IPS-18c (cell line): ENCODE data around the gene GABRQ.
"Not testable (repeated sequence)": the region's sequence is repeated elsewhere in the genome, so short reads cannot be mapped to it uniquely, and the experiment has no call there.

ENCODE experiments used
- H3K4me3 ChIP-seq: 2 replicates; pipeline ENCODE4 v1.7.0; 2013; ENCODE audit warnings: low read depth, mild to moderate bottlenecking, low read length, moderate library complexity; ENCODE audit not compliant: insufficient read depth
- H3K9me3 ChIP-seq: one replicate; pipeline ENCODE4 v1.6.1; 2013; ENCODE audit warnings: mild to moderate bottlenecking, low read length, moderate library complexity; ENCODE audit not compliant: control insufficient read depth, insufficient read depth

GABRQ gene

DNA sequence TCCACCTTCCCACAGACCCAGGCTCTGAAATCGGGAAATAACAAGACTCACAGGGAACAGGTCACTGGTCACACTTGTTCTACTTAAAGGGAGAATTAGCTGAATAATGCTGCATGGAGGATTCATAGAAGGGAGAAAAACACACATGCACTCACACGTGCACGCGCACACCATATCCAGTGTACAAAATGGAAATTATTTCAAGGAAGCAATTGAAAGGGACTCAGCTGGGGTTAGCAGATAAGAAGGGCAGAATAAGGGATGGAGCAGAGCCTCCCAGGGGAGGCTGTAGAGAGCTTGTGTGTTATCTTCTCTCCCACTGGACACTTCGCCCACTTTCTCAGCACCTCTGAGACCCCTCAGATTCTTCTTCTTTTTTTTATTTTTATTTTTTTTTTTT lies 10.3 kb downstream of the GABRQ start:
- peaks cover 11% of the 10 kb centered on the region for H3K9me3 ChIP-seq
- H3K4me3 ChIP-seq = no peak overlapping the region

DNA sequence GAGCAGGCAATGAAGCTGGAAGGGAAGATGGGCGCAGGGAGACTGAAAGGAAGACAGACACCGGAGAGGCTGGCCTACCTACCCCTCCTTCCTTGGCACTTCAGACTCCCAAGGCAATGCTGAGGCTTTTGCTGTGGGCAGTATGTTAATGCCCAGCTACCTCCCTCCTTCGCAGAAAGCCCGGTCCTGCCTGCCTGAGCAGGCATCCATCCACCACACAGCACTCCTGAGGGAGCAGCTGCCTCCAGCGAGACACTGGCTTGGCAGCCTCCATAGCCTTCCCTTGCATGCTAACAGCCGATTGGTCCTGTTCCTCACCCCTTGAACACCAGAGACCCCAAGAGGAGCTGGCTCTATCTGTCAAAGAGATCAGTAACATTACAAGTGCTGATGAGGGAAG lies 14.4 kb downstream of the GABRQ start:
- Histone ChIP-seq H3K9me3 (peaks cover 13% of the 10 kb centered on the region), H3K4me3 (no peak overlapping the region)

DNA sequence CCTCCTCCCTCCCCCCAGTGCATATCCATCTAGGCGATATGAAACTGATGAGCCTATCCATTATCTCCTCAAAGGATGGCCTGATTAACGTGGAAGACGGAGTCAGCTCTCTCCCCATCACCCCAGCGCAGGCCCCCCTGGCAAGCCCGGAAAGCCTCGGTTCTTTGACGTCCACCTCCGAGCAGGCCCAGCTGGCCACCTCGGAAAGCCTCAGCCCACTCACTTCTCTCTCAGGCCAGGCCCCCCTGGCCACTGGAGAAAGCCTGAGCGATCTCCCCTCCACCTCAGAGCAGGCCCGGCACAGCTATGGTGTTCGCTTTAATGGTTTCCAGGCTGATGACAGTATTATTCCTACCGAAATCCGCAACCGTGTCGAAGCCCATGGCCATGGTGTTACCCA lies 14.8 kb downstream of the GABRQ start:
- peaks cover 9% of the 10 kb centered on the region for H3K9me3 ChIP-seq
- H3K4me3 ChIP-seq = no peak overlapping the region

DNA sequence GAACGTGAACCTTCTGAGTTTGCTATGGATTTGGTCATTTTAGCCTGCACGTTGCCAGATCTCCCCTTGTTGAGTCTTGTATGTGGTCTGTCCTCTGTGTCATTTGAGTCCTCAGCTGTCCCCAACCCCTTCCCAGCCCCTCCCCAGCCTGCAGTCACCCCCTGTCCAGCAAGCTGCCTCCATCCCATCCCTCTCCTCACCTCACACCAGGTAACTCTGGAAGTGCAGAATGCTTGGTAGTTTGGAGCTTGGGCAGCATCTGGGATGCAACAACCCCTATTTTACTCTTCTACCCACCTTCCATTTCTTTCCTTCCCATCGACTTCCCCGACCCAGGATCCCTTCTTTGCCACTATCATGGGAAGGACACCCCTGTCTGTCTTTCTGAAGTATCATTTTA lies 18.4 kb downstream of the GABRQ start:
- no peak overlapping the region for H3K4me3 ChIP-seq
- peaks cover 5% of the 10 kb centered on the region for H3K9me3 ChIP-seq

DNA sequence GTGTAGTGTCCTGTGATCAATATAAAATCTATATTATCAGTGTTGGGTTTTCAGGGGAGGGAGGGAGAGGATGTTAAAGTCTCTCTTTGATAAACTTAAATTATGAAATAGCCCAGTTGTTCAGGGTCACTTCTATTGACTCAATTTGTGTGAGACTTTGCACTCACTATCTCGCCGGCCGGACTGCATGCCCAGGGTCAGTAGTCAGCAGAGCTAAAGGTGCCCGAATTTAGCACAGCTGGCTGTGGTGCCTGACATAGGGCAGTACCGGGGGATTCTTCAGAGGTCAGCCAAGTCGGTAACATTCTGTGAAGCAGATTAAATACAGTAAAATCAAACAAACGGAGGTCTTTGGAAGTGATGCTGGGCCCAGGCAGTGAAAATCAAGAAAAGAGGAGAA lies 19.2 kb downstream of the GABRQ start:
- Histone ChIP-seq H3K4me3 (no peak overlapping the region), H3K9me3 (peaks cover 5% of the 10 kb centered on the region)

DNA sequence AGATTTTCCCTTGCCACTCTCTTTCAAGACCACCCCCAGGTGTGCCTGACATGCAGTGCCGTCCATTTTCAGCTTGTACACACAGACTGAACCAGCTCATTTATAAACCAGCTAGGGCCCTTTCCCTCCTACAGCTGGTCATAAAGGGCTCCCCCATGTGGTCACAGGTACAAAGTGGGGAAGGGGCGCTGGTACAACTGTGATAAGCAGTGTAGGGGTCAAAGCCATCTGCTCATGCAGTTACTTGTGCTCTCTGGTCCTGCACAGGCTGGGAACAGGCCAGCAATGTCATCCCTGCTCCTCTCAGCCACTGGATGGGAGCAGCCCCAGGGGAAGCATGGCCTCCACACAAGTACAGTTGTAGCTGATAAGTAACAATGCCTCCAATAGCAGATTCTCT lies 20.6 kb downstream of the GABRQ start:
- H3K4me3 ChIP-seq = no peak overlapping the region
- peaks cover 5% of the 10 kb centered on the region for H3K9me3 ChIP-seq

DNA sequence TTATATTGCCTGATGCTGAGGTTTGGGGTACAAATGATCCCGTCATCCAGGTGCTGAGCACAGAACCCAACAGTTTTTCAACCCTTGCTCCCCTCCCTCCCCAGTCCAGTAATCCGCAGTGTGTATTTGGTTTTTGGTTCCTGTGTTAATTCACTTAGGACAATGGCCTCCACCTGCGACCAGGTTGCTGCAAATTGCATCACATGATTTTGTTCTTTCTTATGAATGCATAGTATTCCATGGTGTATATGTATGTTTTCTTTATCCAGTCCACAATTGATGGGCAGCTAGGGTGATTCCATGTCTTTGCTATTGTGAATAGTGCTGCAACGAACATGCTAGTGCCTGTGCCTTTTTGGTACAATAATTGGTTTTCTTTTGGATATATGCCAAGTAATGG lies 25.4 kb downstream of the GABRQ start:
- no peak overlapping the region for H3K4me3 ChIP-seq
- H3K9me3 ChIP-seq = no peaks in the 10 kb centered on the region

DNA sequence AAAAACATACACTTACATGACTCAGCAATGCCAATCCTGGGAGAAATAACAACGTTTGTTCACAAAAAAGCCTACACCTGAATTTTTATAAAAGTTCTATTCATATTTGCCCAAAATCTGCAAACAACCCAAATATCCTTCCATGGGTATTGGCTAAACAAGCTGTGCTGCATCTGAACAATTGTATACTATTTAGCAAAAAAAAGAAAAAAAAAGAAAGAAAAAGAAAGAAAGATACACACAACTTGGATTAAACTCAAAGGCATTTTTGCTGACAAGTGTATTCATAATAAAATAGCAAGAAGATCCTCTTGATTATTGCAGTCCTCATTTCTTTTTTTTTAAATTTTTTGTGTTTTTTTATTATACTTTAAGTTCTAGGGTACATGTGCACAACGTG lies 36.4 kb downstream of the GABRQ start:
- H3K4me3 ChIP-seq = no peak overlapping the region
- H3K9me3 ChIP-seq = peaks cover 2% of the 10 kb centered on the region

DNA sequence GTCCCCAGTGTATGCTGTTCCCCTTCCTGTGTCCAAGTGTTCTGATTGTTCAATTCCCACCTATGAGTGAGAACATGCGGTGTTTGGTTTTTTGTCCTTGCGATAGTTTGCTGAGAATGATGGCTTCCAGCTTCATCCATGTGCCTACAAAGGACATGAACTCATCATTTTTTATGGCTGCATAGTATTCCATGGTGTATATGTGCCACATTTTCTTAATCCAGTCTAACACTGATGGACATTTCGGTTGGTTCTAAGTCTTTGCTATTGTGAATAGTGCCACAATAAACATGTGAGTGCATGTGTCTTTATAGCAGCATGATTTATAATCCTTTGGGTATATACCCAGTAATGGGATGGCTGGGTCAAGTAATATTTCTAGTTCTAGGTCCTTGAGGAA lies 37.0 kb downstream of the GABRQ start:
- H3K4me3 ChIP-seq, H3K9me3 ChIP-seq: not testable (repeated sequence)

DNA sequence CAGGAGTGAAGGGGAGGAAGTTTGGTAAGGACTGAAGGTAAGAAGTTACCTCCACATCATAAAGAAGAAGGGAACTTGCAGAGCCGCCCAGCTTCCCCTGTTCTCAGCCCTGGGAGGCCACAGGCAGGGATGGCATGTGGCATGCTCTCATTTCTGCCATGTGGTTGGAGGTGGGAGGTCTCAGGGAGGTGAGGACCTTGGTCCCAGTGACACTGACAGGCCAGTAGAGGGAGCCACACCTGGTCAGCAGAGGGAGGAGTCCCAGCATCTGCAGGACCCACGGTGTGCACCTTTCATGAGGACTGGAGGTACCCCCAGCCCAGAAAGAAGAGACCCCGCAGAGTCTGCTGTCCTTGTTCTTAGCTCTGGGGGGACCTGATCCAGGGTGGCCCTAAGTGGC lies 43.3 kb downstream of the GABRQ start:
- not testable (repeated sequence) for H3K9me3 ChIP-seq, H3K4me3 ChIP-seq

DNA sequence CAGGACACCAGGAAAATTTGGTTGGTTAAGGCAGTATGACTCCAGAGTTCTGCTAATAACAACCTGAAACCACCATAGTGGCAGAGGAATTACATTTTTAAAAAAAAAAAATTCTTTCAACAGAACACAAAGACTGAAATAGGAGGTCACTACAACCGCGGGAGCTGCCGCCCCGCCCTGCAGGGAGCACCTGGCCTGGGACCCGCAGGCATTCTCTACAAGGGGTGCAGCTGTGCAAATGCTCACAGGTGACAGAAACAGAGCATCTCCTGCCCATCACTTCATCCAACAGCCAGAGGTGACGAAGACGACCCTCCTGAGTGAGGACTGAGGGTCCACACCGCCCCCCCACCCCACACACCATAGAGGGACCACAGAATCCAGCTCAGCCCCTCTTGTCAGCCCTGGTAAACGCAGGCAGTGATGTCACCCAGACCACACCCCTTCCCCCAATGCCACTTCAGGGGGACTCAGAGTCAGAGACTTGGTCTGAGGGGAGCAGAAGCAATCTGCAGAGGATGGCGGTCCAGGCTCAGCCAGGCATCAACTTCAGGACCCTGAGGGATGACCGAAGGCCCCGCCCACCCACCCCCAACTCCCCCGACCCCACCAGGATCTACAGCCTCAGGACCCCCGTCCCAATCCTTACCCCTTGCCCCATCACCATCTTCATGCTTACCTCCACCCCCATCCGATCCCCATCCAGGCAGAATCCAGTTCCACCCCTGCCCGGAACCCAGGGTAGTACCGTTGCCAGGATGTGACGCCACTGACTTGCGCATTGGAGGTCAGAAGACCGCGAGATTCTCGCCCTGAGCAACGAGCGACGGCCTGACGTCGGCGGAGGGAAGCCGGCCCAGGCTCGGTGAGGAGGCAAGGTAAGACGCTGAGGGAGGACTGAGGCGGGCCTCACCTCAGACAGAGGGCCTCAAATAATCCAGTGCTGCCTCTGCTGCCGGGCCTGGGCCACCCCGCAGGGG lies 60.5 kb downstream of the GABRQ start, which contains the start of gene MAGEA3:
Gene MAGEA3 (plus strand): TSS at position 843 of the 980 bp plus-strand sequence. CDS start 2,039 bp downstream, outside the sequence.
- H3K9me3 ChIP-seq, H3K4me3 ChIP-seq: not testable (repeated sequence)

DNA sequence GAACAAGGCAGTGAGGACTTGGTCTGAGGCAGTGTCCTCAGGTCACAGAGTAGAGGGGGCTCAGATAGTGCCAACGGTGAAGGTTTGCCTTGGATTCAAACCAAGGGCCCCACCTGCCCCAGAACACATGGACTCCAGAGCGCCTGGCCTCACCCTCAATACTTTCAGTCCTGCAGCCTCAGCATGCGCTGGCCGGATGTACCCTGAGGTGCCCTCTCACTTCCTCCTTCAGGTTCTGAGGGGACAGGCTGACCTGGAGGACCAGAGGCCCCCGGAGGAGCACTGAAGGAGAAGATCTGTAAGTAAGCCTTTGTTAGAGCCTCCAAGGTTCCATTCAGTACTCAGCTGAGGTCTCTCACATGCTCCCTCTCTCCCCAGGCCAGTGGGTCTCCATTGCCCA lies 62.7 kb downstream of the GABRQ start:
- H3K4me3 ChIP-seq, H3K9me3 ChIP-seq: not testable (repeated sequence)

DNA sequence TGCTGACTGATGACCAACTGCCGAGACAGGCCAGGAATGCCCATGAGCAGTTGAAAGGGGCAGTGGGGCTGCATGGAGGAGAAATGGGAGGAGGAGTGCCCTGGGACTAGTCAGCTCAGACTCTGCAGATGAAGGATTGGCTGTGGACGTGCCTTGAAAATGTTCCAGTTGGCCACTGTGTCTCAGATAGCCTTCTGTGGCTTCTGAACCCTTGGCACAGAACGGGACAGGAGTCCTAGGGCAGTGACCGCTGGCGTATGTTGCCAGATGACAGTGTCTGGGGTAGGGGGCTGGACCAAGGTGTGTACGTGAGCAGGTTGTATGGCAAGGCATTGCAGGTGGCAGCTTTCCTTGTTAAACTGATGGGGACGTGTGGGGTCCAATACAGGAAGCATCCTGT lies 68.8 kb downstream of the GABRQ start:
- not testable (repeated sequence) for H3K9me3 ChIP-seq, H3K4me3 ChIP-seq
